ENCODE results near the gene FYCO1.

Gene FYCO1

DNA sequence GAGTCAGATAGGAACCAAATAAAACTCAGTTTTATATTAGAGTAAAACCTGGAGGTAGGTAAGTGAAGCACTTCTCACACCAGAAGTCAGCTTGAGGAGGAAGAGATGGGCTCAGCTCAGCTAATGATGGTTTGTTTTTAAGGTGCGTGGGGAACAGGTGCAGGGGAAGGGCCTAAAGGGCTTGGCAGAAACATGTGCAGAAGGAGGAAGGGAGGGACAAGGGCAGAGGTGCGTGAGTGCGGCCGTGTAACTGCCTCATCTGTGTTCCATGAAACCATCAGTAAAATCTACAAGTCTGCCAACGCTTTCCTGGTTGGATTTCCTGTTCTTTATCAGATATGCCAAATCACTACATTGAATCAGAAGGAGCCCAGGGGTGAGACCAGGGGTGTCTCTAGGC is 19.9 kb downstream of the FYCO1 start:
- H3K27me3 ChIP-seq, result no peaks in the 10 kb centered on the region
- H3K27ac ChIP-seq, result peak overlapping the region in 1 of 11 experiments; percentile 8; a peak in 3 of 22 replicates
- peaks cover 66 to 94% (median 74%) of the 10 kb centered on the region in 11 experiments for H3K36me3 ChIP-seq
- H3K4me1 ChIP-seq, result peaks cover 12 to 72% (median 31%) of the 10 kb centered on the region in 10 experiments
- no peaks in the 10 kb centered on the region for H4K20me1 ChIP-seq
- H3K4me2 ChIP-seq, result no peak overlapping the region
- no peak overlapping the region for H3K4me3 ChIP-seq
- no peaks in the 10 kb centered on the region for H3K9me3 ChIP-seq (replicated peaks in 1 of 11)
- no peak overlapping the region for H3K9ac ChIP-seq
- TF ChIP-seq Cebpa-rat (IDR thresholded peaks at IDR 0.05), result no peak

GRCh38 chr3:45974686-45975085 is 20.9 kb downstream of the FYCO1 start:
- H3K9ac ChIP-seq, result no peak overlapping the region
- H3K27me3 ChIP-seq, result no peaks in the 10 kb centered on the region
- H3K27ac ChIP-seq, result peak overlapping the region in 3 of 11 experiments; percentile 9 to 94 (median 24); a peak in 3 of 22 replicates
- H3K4me2 ChIP-seq, result peak overlapping the region in 2 of 11 experiments; percentile 23 to 83; a peak in 2 of 22 replicates
- no peak for TF ChIP-seq Cebpa-rat (IDR thresholded peaks at IDR 0.05)
- H3K36me3 ChIP-seq, result peaks cover 66 to 94% (median 74%) of the 10 kb centered on the region in 11 experiments
- no peak overlapping the region for H3K4me3 ChIP-seq
- H3K4me1 ChIP-seq, result peaks cover 12 to 73% (median 31%) of the 10 kb centered on the region in 10 experiments
- H4K20me1 ChIP-seq, result no peaks in the 10 kb centered on the region
- H3K9me3 ChIP-seq (replicated peaks in 1 of 11), result no peaks in the 10 kb centered on the region

DNA sequence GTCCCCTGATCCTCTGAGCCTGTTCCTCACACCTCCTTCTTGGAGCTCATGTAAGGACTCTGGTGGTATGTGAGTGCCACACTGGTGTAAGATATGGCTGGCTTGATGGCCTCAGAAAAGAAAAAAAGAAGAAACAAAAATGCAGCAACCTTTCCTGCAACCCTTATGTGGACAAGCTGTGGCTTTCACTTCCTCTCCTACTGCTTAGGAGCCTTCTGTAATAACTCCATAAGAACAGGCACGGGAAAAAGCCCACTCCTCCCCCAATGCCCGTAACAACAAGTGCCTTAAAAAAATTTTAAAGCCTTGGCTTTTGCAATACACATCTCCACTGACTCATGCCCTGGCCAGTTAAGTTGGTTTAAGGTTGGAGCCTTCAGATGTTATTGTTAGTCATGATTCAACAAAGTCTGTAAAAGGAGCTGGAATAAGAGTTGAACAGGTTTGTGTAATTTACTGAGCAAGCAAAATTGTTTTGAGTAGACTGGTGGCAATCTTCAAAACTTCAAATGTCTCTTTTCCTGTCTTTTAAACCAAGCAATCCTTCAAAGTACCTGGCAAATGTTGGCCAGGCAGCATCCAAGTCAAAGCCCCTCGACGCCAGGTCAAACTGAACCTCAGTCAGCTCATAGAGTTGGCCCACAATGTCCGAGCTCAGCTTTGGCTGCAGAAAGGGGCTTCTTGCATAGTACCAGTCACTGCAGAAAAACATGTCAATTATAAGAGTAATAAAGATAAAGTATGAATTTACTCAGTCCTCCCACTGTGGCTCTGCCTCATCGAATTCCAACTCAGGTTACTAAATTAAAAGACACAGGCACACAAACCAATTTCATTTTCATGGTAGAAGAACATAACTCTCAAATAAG is 22.9 kb downstream of the FYCO1 start:
- H3K4me1 ChIP-seq, result peaks cover 12 to 73% (median 29%) of the 10 kb centered on the region in 10 experiments
- peak overlapping the region in 8 of 11 experiments; percentile 8 to 78 (median 58); a peak in 12 of 22 replicates for H3K9ac ChIP-seq
- peaks cover 66 to 94% (median 75%) of the 10 kb centered on the region in 11 experiments for H3K36me3 ChIP-seq
- H3K27ac ChIP-seq, result peak overlapping the region in 10 of 11 experiments; percentile 38 to 94 (median 76); a peak in 20 of 22 replicates
- H3K4me3 ChIP-seq, result peak overlapping the region in 1 of 10 experiments; percentile 25; a peak in 1 of 20 replicates
- H3K9me3 ChIP-seq (replicated peaks in 1 of 11), result no peaks in the 10 kb centered on the region
- H3K4me2 ChIP-seq, result peak overlapping the region; percentile 43 to 89 (median 72)
- H3K27me3 ChIP-seq, result no peaks in the 10 kb centered on the region
- no peaks in the 10 kb centered on the region for H4K20me1 ChIP-seq
- TF ChIP-seq Cebpa-rat (IDR thresholded peaks at IDR 0.05), result peak in 9 of 11 experiments; percentile 37 to 95 (median 75); a peak in 13 of 22 replicates

DNA sequence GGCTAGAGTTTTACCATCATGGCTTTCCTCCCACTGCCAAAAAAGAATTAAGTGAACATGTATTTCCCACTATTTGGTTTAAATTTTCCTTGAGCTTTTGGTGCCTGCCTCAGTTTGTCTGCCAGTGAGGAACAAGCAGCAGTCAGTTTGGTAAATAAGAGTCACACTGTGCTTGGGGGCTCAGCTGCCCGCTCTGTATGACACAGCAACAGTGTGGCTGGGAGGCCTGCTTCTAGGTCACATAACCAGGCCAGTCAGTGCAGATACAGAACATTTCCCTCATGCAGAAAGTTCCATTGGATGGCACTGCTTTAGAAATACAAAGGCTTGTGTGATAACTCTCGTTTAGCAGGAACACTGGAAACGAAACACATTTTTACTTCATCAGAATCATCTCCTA is 25.7 kb downstream of the FYCO1 start:
- no peak overlapping the region for H3K4me3 ChIP-seq
- no peaks in the 10 kb centered on the region for H3K27me3 ChIP-seq
- H3K9ac ChIP-seq, result no peak overlapping the region
- TF ChIP-seq Cebpa-rat (IDR thresholded peaks at IDR 0.05), result no peak
- no peaks in the 10 kb centered on the region for H3K9me3 ChIP-seq (replicated peaks in 1 of 11)
- no peaks in the 10 kb centered on the region; a peak in 1 of 22 replicates for H4K20me1 ChIP-seq
- peak overlapping the region in 5 of 11 experiments; percentile 1 to 43 (median 20); a peak in 5 of 22 replicates for H3K27ac ChIP-seq
- H3K36me3 ChIP-seq, result peaks cover 69 to 94% (median 78%) of the 10 kb centered on the region in 11 experiments
- no peak overlapping the region for H3K4me2 ChIP-seq
- peaks cover 12 to 59% (median 29%) of the 10 kb centered on the region in 10 experiments for H3K4me1 ChIP-seq

DNA sequence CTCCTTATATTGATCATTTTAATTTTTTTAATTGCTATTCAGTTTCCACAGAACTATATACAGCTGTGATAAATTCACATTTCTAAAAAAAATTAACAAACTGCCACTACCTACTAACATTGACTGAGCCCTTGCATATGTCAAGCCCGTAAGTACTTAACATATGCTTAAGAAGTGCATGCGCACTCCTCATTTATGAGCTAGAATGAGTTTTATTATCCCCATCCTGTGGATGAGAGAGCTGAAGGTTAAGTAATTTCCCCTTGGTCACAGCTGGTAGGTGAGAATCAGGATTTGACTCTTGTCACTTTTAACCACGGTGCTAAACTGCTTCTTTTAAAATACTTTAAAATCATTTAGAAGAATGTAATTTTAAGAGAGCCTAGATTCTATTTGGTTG is 26.5 kb downstream of the FYCO1 start:
- H3K4me2 ChIP-seq, result no peak overlapping the region

GRCh38 chr3:45968706-45969105 is 26.9 kb downstream of the FYCO1 start:
- H3K27ac ChIP-seq, result peak overlapping the region in 2 of 11 experiments; percentile 35 to 39; a peak in 1 of 22 replicates
- H3K9ac ChIP-seq, result no peak overlapping the region
- H3K4me2 ChIP-seq, result no peak overlapping the region
- TF ChIP-seq Cebpa-rat (IDR thresholded peaks at IDR 0.05), result no peak
- H3K27me3 ChIP-seq, result no peaks in the 10 kb centered on the region
- peaks cover 71 to 94% (median 78%) of the 10 kb centered on the region in 11 experiments for H3K36me3 ChIP-seq
- H3K9me3 ChIP-seq (replicated peaks in 1 of 11), result no peaks in the 10 kb centered on the region
- no peak overlapping the region for H3K4me3 ChIP-seq
- H4K20me1 ChIP-seq, result no peaks in the 10 kb centered on the region; a peak in 1 of 22 replicates
- peaks cover 12 to 56% (median 27%) of the 10 kb centered on the region in 10 experiments for H3K4me1 ChIP-seq

More for the DNA sequence above, 26.5 kb downstream of the FYCO1 start:
- H3K27ac ChIP-seq, result peak overlapping the region in 4 of 11 experiments; percentile 1 to 43 (median 26); a peak in 3 of 22 replicates
- H4K20me1 ChIP-seq, result no peaks in the 10 kb centered on the region; a peak in 1 of 22 replicates
- peaks cover 12 to 58% (median 30%) of the 10 kb centered on the region in 10 experiments for H3K4me1 ChIP-seq
- no peak overlapping the region for H3K9ac ChIP-seq
- peaks cover 70 to 94% (median 78%) of the 10 kb centered on the region in 11 experiments for H3K36me3 ChIP-seq
- no peak overlapping the region for H3K4me3 ChIP-seq
- H3K27me3 ChIP-seq, result no peaks in the 10 kb centered on the region
- TF ChIP-seq Cebpa-rat (IDR thresholded peaks at IDR 0.05), result no peak
- no peaks in the 10 kb centered on the region for H3K9me3 ChIP-seq (replicated peaks in 1 of 11)

DNA sequence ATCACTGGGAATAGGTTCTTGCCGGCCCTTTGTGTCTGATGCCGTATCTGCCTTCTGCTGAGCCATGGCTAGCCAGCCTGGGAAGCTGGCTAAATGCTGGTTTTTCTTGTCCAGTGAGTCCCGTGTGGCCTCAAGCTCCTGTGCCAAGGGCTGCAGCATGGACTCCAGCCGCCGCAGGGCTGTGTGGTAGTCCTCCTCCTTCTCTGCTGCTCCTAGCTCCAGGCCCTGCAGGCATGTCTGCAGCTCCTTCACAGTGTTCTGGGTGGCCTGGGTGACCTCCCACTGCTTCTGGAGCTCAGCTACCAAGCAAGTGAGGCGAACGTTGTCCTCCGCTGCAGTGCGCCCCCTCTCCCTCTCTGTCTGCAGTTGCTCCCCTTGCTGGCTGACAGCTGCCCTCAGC is 27.5 kb downstream of the FYCO1 start:
- no peak for TF ChIP-seq Cebpa-rat (IDR thresholded peaks at IDR 0.05)
- peaks cover 12 to 50% (median 21%) of the 10 kb centered on the region in 10 experiments for H3K4me1 ChIP-seq
- no peaks in the 10 kb centered on the region for H3K27me3 ChIP-seq
- no peaks in the 10 kb centered on the region; a peak in 1 of 22 replicates for H4K20me1 ChIP-seq
- H3K4me3 ChIP-seq, result no peak overlapping the region
- H3K9ac ChIP-seq, result no peak overlapping the region
- peaks cover 75 to 94% (median 82%) of the 10 kb centered on the region in 11 experiments for H3K36me3 ChIP-seq
- H3K27ac ChIP-seq, result peak overlapping the region in 2 of 11 experiments; percentile 35 to 39; a peak in 2 of 22 replicates
- H3K9me3 ChIP-seq (replicated peaks in 1 of 11), result no peaks in the 10 kb centered on the region
- no peak overlapping the region for H3K4me2 ChIP-seq

GRCh38 chr3:45967724-45968123 is 27.9 kb downstream of the FYCO1 start:
- Histone ChIP-seq H3K4me1 (peaks cover 8 to 46% (median 17%) of the 10 kb centered on the region in 10 experiments), H3K27me3 (no peaks in the 10 kb centered on the region), H3K27ac (peak overlapping the region in 2 of 11 experiments; percentile 35 to 39; a peak in 2 of 22 replicates), H3K4me2 (no peak overlapping the region), H3K36me3 (peaks cover 79 to 95% (median 87%) of the 10 kb centered on the region in 11 experiments), H3K9ac (no peak overlapping the region), H3K9me3 (replicated peaks in 1 of 11) (no peaks in the 10 kb centered on the region), H3K4me3 (no peak overlapping the region), H4K20me1 (no peaks in the 10 kb centered on the region; a peak in 1 of 22 replicates)
- TF ChIP-seq Cebpa-rat (IDR thresholded peaks at IDR 0.05), result no peak
